Measurements from ENCODE around the gene STK33.
"Not testable (repeated sequence)": the region's sequence is repeated elsewhere in the genome, so short reads cannot be mapped to it uniquely, and the experiment has no call there.

Gene STK33

GRCh38 chr11:8533332-8533731 is 60.7 kb downstream of the STK33 start:
- Mint-ChIP-seq H3K27ac (no peak overlapping the region), H3K36me3 (peaks cover 2% of the 10 kb centered on the region), H3K9me3 (ENCODE audit: low read depth) (no peaks in the 10 kb centered on the region), H3K4me3 (no peak overlapping the region), H3K4me1 (ENCODE audit: low read depth) (no peaks in the 10 kb centered on the region), H3K27me3 (peaks cover 2% of the 10 kb centered on the region)

- no peak overlapping the region for H3K4me3 Mint-ChIP-seq
- H3K27me3 Mint-ChIP-seq: peaks cover 2% of the 10 kb centered on the region
- no peak overlapping the region for H3K27ac Mint-ChIP-seq
- H3K9me3 Mint-ChIP-seq (ENCODE audit: low read depth): no peaks in the 10 kb centered on the region
- peaks cover 2% of the 10 kb centered on the region for H3K36me3 Mint-ChIP-seq
- H3K4me1 Mint-ChIP-seq (ENCODE audit: low read depth): no peaks in the 10 kb centered on the region
These were observed 61.6 kb downstream of the STK33 start for GRCh38 chr11:8532475-8532874.

- no peaks in the 10 kb centered on the region for H3K9me3 Mint-ChIP-seq (ENCODE audit: low read depth)
- H3K27me3 Mint-ChIP-seq: peaks cover 2% of the 10 kb centered on the region
- no peak overlapping the region for H3K27ac Mint-ChIP-seq
- H3K36me3 Mint-ChIP-seq: peaks cover 2% of the 10 kb centered on the region
- H3K4me3 Mint-ChIP-seq: no peak overlapping the region
- no peaks in the 10 kb centered on the region for H3K4me1 Mint-ChIP-seq (ENCODE audit: low read depth)
These were observed 62.0 kb downstream of the STK33 start for GRCh38 chr11:8531982-8532381.

GRCh38 chr11:8531312-8531711 is 62.7 kb downstream of the STK33 start:
- Mint-ChIP-seq H3K27me3 (peaks cover 2% of the 10 kb centered on the region), H3K9me3 (ENCODE audit: low read depth) (no peaks in the 10 kb centered on the region), H3K4me1 (ENCODE audit: low read depth) (no peaks in the 10 kb centered on the region), H3K36me3 (peaks cover 2% of the 10 kb centered on the region), H3K4me3 (no peak overlapping the region), H3K27ac (no peak overlapping the region)

GRCh38 chr11:8527939-8528338 is 66.1 kb downstream of the STK33 start:
- peaks cover 2% of the 10 kb centered on the region for H3K36me3 Mint-ChIP-seq
- no peaks in the 10 kb centered on the region for H3K27me3 Mint-ChIP-seq
- H3K4me3 Mint-ChIP-seq: no peak overlapping the region
- H3K27ac Mint-ChIP-seq: no peak overlapping the region
- H3K4me1 Mint-ChIP-seq (ENCODE audit: low read depth): no peaks in the 10 kb centered on the region
- H3K9me3 Mint-ChIP-seq (ENCODE audit: low read depth): no peaks in the 10 kb centered on the region

- Mint-ChIP-seq H3K27me3 (no peaks in the 10 kb centered on the region), H3K36me3 (no peaks in the 10 kb centered on the region), H3K9me3 (ENCODE audit: low read depth) (peaks cover 4% of the 10 kb centered on the region), H3K27ac (no peak overlapping the region), H3K4me3 (no peak overlapping the region), H3K4me1 (ENCODE audit: low read depth) (no peaks in the 10 kb centered on the region)
These were observed 70.6 kb downstream of the STK33 start for GRCh38 chr11:8523396-8523795.

- Mint-ChIP-seq H3K9me3 (ENCODE audit: low read depth) (peaks cover 9% of the 10 kb centered on the region), H3K4me1 (ENCODE audit: low read depth) (no peaks in the 10 kb centered on the region), H3K36me3 (no peaks in the 10 kb centered on the region), H3K4me3 (no peak overlapping the region), H3K27ac (no peak overlapping the region), H3K27me3 (peaks cover 7% of the 10 kb centered on the region)
These were observed 81.5 kb downstream of the STK33 start for GRCh38 chr11:8512547-8512946.

- H3K4me3 Mint-ChIP-seq: no peak overlapping the region
- H3K4me1 Mint-ChIP-seq (ENCODE audit: low read depth): no peaks in the 10 kb centered on the region
- no peaks in the 10 kb centered on the region for H3K36me3 Mint-ChIP-seq
- no peaks in the 10 kb centered on the region for H3K9me3 Mint-ChIP-seq (ENCODE audit: low read depth)
- H3K27ac Mint-ChIP-seq: no peak overlapping the region
- H3K27me3 Mint-ChIP-seq: no peaks in the 10 kb centered on the region
These were observed 90.1 kb downstream of the STK33 start for GRCh38 chr11:8503910-8504364.

- Mint-ChIP-seq H3K9me3 (ENCODE audit: low read depth) (peaks cover 3% of the 10 kb centered on the region), H3K27ac (no peak overlapping the region), H3K4me1 (ENCODE audit: low read depth) (no peaks in the 10 kb centered on the region), H3K27me3 (no peaks in the 10 kb centered on the region), H3K4me3 (no peak overlapping the region), H3K36me3 (peaks cover 2% of the 10 kb centered on the region)
These were observed 92.2 kb downstream of the STK33 start for GRCh38 chr11:8501836-8502235.

GRCh38 chr11:8488395-8488794 is 105.6 kb downstream of the STK33 start:
- Mint-ChIP-seq H3K4me3 (no peak overlapping the region), H3K27ac (no peak overlapping the region), H3K9me3 (ENCODE audit: low read depth) (peaks cover 13% of the 10 kb centered on the region), H3K27me3 (peaks cover 5% of the 10 kb centered on the region), H3K36me3 (peaks cover 2% of the 10 kb centered on the region), H3K4me1 (ENCODE audit: low read depth) (no peaks in the 10 kb centered on the region)

- Mint-ChIP-seq H3K27me3 (peaks cover 5% of the 10 kb centered on the region), H3K36me3 (peaks cover 2% of the 10 kb centered on the region), H3K4me1 (ENCODE audit: low read depth) (no peaks in the 10 kb centered on the region), H3K27ac (no peak overlapping the region), H3K9me3 (ENCODE audit: low read depth) (peaks cover 13% of the 10 kb centered on the region), H3K4me3 (no peak overlapping the region)
These were observed 106.8 kb downstream of the STK33 start for GRCh38 chr11:8487261-8487660.

- no peak overlapping the region for H3K4me3 Mint-ChIP-seq
- no peaks in the 10 kb centered on the region for H3K27me3 Mint-ChIP-seq
- H3K27ac Mint-ChIP-seq: no peak overlapping the region
- H3K4me1 Mint-ChIP-seq (ENCODE audit: low read depth): no peaks in the 10 kb centered on the region
- H3K36me3 Mint-ChIP-seq: no peaks in the 10 kb centered on the region
- H3K9me3 Mint-ChIP-seq (ENCODE audit: low read depth): peaks cover 7% of the 10 kb centered on the region
These were observed 109.8 kb downstream of the STK33 start for GRCh38 chr11:8484251-8484650.

GRCh38 chr11:8480858-8481257 is 113.2 kb downstream of the STK33 start:
- H3K36me3 Mint-ChIP-seq: no peaks in the 10 kb centered on the region
- no peak overlapping the region for H3K27ac Mint-ChIP-seq
- no peaks in the 10 kb centered on the region for H3K4me1 Mint-ChIP-seq (ENCODE audit: low read depth)
- H3K9me3 Mint-ChIP-seq (ENCODE audit: low read depth): no peaks in the 10 kb centered on the region
- H3K27me3 Mint-ChIP-seq: no peaks in the 10 kb centered on the region
- no peak overlapping the region for H3K4me3 Mint-ChIP-seq

- Mint-ChIP-seq H3K27ac (no peak overlapping the region), H3K9me3 (ENCODE audit: low read depth) (no peaks in the 10 kb centered on the region), H3K27me3 (no peaks in the 10 kb centered on the region), H3K4me3 (no peak overlapping the region), H3K4me1 (ENCODE audit: low read depth) (no peaks in the 10 kb centered on the region), H3K36me3 (no peaks in the 10 kb centered on the region)
These were observed 116.3 kb downstream of the STK33 start for GRCh38 chr11:8477680-8478079.

GRCh38 chr11:8477151-8477550 is 116.9 kb downstream of the STK33 start:
- no peak overlapping the region for H3K27ac Mint-ChIP-seq
- no peaks in the 10 kb centered on the region for H3K4me1 Mint-ChIP-seq (ENCODE audit: low read depth)
- no peaks in the 10 kb centered on the region for H3K36me3 Mint-ChIP-seq
- H3K9me3 Mint-ChIP-seq (ENCODE audit: low read depth): no peaks in the 10 kb centered on the region
- H3K4me3 Mint-ChIP-seq: no peak overlapping the region
- H3K27me3 Mint-ChIP-seq: no peaks in the 10 kb centered on the region

GRCh38 chr11:8467806-8468205 is 126.2 kb downstream of the STK33 start:
- peaks cover 16% of the 10 kb centered on the region for H3K9me3 Mint-ChIP-seq (ENCODE audit: low read depth)
- not testable (repeated sequence) for H3K36me3 Mint-ChIP-seq; H3K4me1 Mint-ChIP-seq (ENCODE audit: low read depth); H3K27ac Mint-ChIP-seq; H3K4me3 Mint-ChIP-seq; H3K27me3 Mint-ChIP-seq
